Thoracic aorta (tissue), 2 donors: ENCODE data around the gene EFL1. TPM values are rescaled to one million over a fixed set of nuclear protein-coding genes. Genes with fewer than 3 reads are reported as not detected.
"Not testable (repeated sequence)": the region's sequence is repeated elsewhere in the genome, so short reads cannot be mapped to it uniquely, and the experiment has no call there.

ENCODE experiments used
- ATAC-seq: fragments of 150-250 bp; one replicate; pipeline ENCODE4 v1.8.0; 2017; ENCODE audit warnings: low read depth; ENCODE audit not compliant: insufficient number of reproducible peaks, low FRiP score
- DNase-seq: peaks from one replicate; pipeline ENCODE4 v3.0.0-alpha.2; 2020; ENCODE audit warnings: low spot score
- H3K27ac ChIP-seq, 2 donors: fragments of 200-600 bp; sonication (generic); 1 replicate in 1 of 2; 2 replicates in 1 of 2; pipeline ENCODE4 v1.5.1; 2016; ENCODE audit warnings: mild to moderate bottlenecking in 2 of 2, moderate library complexity in 2 of 2
- H3K27me3 ChIP-seq: fragments of 200-600 bp; sonication (generic); replicated peaks from 2 replicates; pipeline ENCODE4 v1.6.0; 2016; ENCODE audit warnings: mild to moderate bottlenecking; ENCODE audit not compliant: insufficient read depth
- H3K36me3 ChIP-seq: fragments of 200-600 bp; sonication (generic); one replicate; pipeline ENCODE4 v1.5.1; 2016
- H3K4me1 ChIP-seq, 2 donors: fragments of 200-600 bp; sonication (generic); 1 replicate in 1 of 2; 2 replicates in 1 of 2; pipeline versions ENCODE4 v1.5.1 to v1.6.0; 2016; ENCODE audit warnings: low read depth in 2 of 2, mild to moderate bottlenecking in 1 of 2; ENCODE audit not compliant: control insufficient read depth in 1 of 2
- H3K4me3 ChIP-seq: fragments of 200-600 bp; sonication (generic); 2 replicates; pipeline ENCODE4 v1.5.1; 2016; ENCODE audit warnings: mild to moderate bottlenecking
- H3K9me3 ChIP-seq: fragments of 200-600 bp; sonication (generic); 2 replicates; pipeline ENCODE4 v1.5.1; 2016
- CTCF ChIP-seq: fragments of 200-600 bp; sonication (generic); IDR thresholded peaks from one replicate; pipeline ENCODE4 v1.5.1; 2019; ENCODE audit warnings: antibody characterized with exemption
- total RNA-seq, 2 donors: library from RNA; depleted of rRNA; stranded (reverse); fragments of >200 nt; gene quantifications; one replicate each; pipeline versions ENCODE4 v1.1.0 to v1.2.3, GENCODE V29; 2016

Gene EFL1
- total RNA-seq, 2 donors from 2014 or later = 9.2 to 20.2 TPM

- Histone ChIP-seq H3K9me3 (peaks cover 2% of the 10 kb centered on the region), H3K4me3 (no peak overlapping the region), H3K4me1 (no peaks in the 10 kb centered on the region), H3K27ac (no peak overlapping the region), H3K27me3 (no peaks in the 10 kb centered on the region), H3K36me3 (no peaks in the 10 kb centered on the region)
- ATAC-seq (no peak), DNase-seq (no peak)
- TF ChIP-seq CTCF = no peak
Observed at GRCh38 chr15:82305621-82306048, 43.1 kb upstream of the EFL1 start.

- no peak for TF ChIP-seq CTCF
- no peaks in the 10 kb centered on the region for H3K9me3 ChIP-seq
- H3K27me3 ChIP-seq = no peaks in the 10 kb centered on the region
- no peak for ATAC-seq
- no peaks in the 10 kb centered on the region for H3K36me3 ChIP-seq
- H3K4me3 ChIP-seq = no peak overlapping the region
- H3K4me1 ChIP-seq = no peaks in the 10 kb centered on the region
- no peak overlapping the region for H3K27ac ChIP-seq
- DNase-seq = no peak
Observed at GRCh38 chr15:82304778-82305090, 42.2 kb upstream of the EFL1 start.

GRCh38 chr15:82303956-82304777, 41.6 kb upstream of the EFL1 start:
- Histone ChIP-seq H3K9me3 (no peaks in the 10 kb centered on the region), H3K4me1 (no peaks in the 10 kb centered on the region), H3K36me3 (no peaks in the 10 kb centered on the region), H3K27ac (no peak overlapping the region), H3K27me3 (no peaks in the 10 kb centered on the region), H3K4me3 (no peak overlapping the region)
- no peak for TF ChIP-seq CTCF
- DNase-seq (no peak), ATAC-seq (no peak)

GRCh38 chr15:82301296-82302016, 38.9 kb upstream of the EFL1 start:
- Histone ChIP-seq H3K4me1 (no peaks in the 10 kb centered on the region), H3K4me3 (no peak overlapping the region), H3K36me3 (no peaks in the 10 kb centered on the region), H3K27me3 (no peaks in the 10 kb centered on the region), H3K9me3 (no peaks in the 10 kb centered on the region), H3K27ac (no peak overlapping the region)
- DNase-seq (no peak), ATAC-seq (no peak)
- no peak for TF ChIP-seq CTCF

DNA sequence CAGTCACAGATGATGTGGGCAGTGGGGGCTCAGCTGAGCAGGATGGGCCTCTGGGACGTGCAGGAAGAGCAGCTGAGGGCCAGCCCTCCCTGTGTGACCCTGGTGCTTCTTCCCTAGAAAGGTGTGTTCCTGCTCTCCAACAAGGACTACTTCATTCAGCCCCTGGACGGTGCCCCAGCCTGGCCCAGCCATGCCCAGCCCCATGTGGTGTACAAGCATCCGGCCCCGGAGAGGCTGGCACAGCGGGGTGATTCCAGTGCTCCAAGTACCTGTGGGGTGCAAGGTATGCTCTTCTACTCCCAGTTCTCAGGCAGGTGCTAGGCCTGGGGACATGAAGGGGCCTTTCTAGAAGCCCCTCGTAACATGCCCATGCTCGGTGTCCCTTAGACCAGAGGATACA, 38.3 kb upstream of the EFL1 start:
- Histone ChIP-seq H3K4me3 (no peak overlapping the region), H3K4me1 (no peaks in the 10 kb centered on the region), H3K9me3 (no peaks in the 10 kb centered on the region), H3K27me3 (no peaks in the 10 kb centered on the region), H3K36me3 (no peaks in the 10 kb centered on the region), H3K27ac (no peak overlapping the region)
- no peak for ATAC-seq
- DNase-seq = no peak
- no peak for TF ChIP-seq CTCF

- not testable (repeated sequence) for H3K27me3 ChIP-seq, DNase-seq, H3K36me3 ChIP-seq, H3K27ac ChIP-seq, H3K9me3 ChIP-seq, H3K4me1 ChIP-seq, ATAC-seq, H3K4me3 ChIP-seq
Observed at GRCh38 chr15:82300326-82300725, 37.8 kb upstream of the EFL1 start.

- not testable (repeated sequence) for DNase-seq, H3K27me3 ChIP-seq, H3K9me3 ChIP-seq, H3K27ac ChIP-seq, H3K4me3 ChIP-seq, H3K4me1 ChIP-seq, ATAC-seq, H3K36me3 ChIP-seq
Observed at GRCh38 chr15:82299511-82299914, 37.0 kb upstream of the EFL1 start.
